Subcutaneous adipose tissue (tissue), 4 donors: ENCODE data around the gene OPRL1. TPM values are rescaled to one million over a fixed set of nuclear protein-coding genes. Genes with fewer than 3 reads are reported as not detected.

ENCODE experiments used
- CTCF ChIP-seq: fragments of 450-650 bp; IDR thresholded peaks from one replicate; pipeline ENCODE4 v1.5.1; 2016; ENCODE audit warnings: low read depth, mild to moderate bottlenecking, control low read depth, antibody characterized with exemption, moderate library complexity
- total RNA-seq, 4 donors: library from RNA; depleted of rRNA; stranded (reverse); fragments of >200 nt; gene quantifications; one replicate each; pipeline ENCODE4 v1.1.0, GENCODE V29; 2016

OPRL1 gene
- total RNA-seq, 4 donors from 2014 or later = 0.65 to 2.7 (median 1.7) TPM

- TF ChIP-seq CTCF = no peak
Measured at GRCh38 chr20:64075556-64075955, 4.3 kb upstream of the OPRL1 start.

DNA sequence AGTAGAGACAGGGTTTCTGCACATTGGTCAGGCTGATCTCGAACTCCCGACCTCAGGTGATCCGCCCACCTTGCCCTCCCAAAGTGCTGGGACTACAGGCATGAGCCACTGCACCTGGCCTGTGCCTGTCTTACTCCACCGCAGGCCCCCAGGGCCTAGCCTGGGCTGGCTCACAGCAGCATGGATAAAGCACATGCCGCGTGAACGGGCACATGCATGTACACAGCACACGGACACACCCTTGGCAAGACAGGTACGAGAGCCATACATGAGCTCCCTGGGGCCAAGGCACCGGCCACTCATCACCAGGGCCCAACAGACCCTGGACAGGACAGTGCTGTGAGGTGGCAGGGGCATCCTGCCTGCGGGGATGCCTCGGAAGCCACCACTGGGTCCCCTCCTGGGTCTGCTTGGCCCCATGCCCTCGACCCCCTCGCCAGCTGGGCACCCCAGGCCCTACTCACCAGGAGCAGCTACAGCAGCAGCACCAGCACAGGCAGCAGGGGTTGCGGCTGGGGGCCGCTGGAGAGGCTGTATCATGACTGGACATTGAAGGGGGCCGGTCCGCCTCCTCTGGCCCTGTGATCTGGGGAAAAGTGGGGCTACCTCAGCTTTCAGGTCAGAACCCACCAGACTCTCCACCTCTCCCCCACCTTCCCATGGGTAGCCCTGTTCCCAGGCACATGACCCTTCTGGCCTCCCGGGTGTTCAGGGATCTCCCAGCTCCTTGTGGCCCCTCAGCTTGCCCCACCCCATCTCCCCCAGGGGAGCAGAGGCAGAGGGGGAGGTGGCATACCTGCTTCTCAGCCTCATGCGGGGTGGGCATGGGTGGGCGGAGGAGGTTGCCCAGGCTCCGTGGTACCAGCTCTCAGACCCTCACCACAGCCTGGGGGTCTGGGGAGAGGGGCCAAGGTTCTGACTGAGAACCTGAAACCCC lies 3.6 kb upstream of the OPRL1 start:
- TF ChIP-seq CTCF = no peak

GRCh38 chr20:64077094-64077493 lies 2.8 kb upstream of the OPRL1 start:
- no peak for TF ChIP-seq CTCF

GRCh38 chr20:64077541-64077875 lies 2.4 kb upstream of the OPRL1 start:
- TF ChIP-seq CTCF = no peak

GRCh38 chr20:64077876-64078551 lies 1.9 kb upstream of the OPRL1 start:
- TF ChIP-seq CTCF = no peak

- TF ChIP-seq CTCF = no peak
Measured at GRCh38 chr20:64078934-64079272, 979 bp upstream of the OPRL1 start.

DNA sequence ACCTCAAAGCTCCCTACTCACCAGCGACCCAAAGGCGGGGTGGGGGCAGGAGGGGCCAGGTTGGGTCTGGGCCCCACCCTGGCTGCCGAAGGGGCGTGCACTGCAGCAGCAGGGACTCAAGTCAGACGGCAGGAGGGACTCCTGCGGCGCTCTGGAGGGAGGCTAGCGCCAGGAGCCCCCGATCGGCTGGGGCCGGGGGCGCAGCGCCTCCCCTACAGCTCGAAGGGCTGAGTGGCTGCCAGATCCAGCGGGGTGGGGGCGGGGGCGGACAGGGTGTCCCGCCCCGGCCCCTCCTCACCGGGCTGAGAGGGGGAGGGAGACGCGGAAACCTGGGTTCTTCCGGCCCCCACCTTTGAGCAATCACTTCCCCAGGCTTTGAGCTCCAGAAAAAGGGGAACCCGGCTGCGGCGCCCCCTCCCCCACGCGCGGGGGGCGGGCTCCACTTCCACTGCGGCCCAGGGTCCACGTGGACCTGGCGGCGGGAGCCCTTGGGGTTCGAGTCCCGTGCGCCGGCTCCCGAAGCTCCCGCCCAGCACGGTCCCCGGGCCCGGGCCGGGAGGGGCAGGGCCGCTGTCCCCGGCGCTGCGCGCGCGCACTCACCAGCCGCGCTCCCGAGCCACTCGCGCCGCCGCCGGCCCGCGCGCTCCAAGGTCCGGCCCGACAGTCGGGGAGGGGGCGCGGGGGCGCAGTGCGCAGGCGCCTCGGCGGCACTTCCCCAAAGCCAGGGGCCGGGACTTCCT lies 439 bp upstream of the OPRL1 start, which contains the start of gene RGS19:
TSS of gene RGS19 (minus strand) at position 246 of the 740 bp plus-strand sequence. CDS start 2,632 bp downstream, outside the sequence.
- no peak for TF ChIP-seq CTCF
